Measurements from ENCODE around the gene FIBIN.

FIBIN gene

GRCh38 chr11:27022659-27023251 is 28.8 kb downstream of the FIBIN start:
- H3K27ac Mint-ChIP-seq, result no peak overlapping the region
- H3K9me3 Mint-ChIP-seq, result no peaks in the 10 kb centered on the region
- no peak for DNase-seq (ENCODE audit: low spot score)
- no peaks in the 10 kb centered on the region for H3K27me3 Mint-ChIP-seq (ENCODE audit: low read depth)
- no peak overlapping the region for H3K4me3 Mint-ChIP-seq
- H3K36me3 Mint-ChIP-seq (ENCODE audit: low read depth), result no peaks in the 10 kb centered on the region
- no peaks in the 10 kb centered on the region for H3K4me1 Mint-ChIP-seq (ENCODE audit: low read depth)

DNA sequence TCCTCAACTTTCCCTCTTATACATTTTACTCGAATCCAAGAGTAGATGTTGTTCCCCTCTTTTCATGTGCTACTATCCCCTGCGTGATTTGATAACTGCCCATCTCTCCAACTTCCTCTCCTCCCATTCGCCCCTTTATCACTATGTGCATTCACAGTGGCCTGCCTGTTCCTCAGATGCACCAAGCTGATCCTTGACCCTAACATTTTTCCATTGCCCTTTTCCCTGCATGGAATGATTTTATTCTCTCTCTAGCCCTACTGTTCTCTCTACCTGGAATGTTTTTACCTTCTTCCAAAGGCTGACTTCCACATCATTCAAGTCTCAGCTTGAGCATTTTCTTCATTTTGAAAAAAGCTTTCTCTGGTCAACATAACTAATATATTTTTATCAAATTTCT is 31.0 kb downstream of the FIBIN start:
- H3K27me3 Mint-ChIP-seq (ENCODE audit: low read depth), result no peaks in the 10 kb centered on the region
- no peaks in the 10 kb centered on the region for H3K36me3 Mint-ChIP-seq (ENCODE audit: low read depth)
- no peaks in the 10 kb centered on the region for H3K9me3 Mint-ChIP-seq
- H3K4me3 Mint-ChIP-seq, result no peak overlapping the region
- no peak overlapping the region for H3K27ac Mint-ChIP-seq
- H3K4me1 Mint-ChIP-seq (ENCODE audit: low read depth), result no peaks in the 10 kb centered on the region
- no peak for DNase-seq (ENCODE audit: low spot score)

- no peak overlapping the region for H3K27ac Mint-ChIP-seq
- H3K27me3 Mint-ChIP-seq (ENCODE audit: low read depth), result no peaks in the 10 kb centered on the region
- no peaks in the 10 kb centered on the region for H3K4me1 Mint-ChIP-seq (ENCODE audit: low read depth)
- no peaks in the 10 kb centered on the region for H3K9me3 Mint-ChIP-seq
- no peak for DNase-seq (ENCODE audit: low spot score)
- no peaks in the 10 kb centered on the region for H3K36me3 Mint-ChIP-seq (ENCODE audit: low read depth)
- H3K4me3 Mint-ChIP-seq, result no peak overlapping the region
Measured at GRCh38 chr11:27025312-27025955, 31.5 kb downstream of the FIBIN start.

DNA sequence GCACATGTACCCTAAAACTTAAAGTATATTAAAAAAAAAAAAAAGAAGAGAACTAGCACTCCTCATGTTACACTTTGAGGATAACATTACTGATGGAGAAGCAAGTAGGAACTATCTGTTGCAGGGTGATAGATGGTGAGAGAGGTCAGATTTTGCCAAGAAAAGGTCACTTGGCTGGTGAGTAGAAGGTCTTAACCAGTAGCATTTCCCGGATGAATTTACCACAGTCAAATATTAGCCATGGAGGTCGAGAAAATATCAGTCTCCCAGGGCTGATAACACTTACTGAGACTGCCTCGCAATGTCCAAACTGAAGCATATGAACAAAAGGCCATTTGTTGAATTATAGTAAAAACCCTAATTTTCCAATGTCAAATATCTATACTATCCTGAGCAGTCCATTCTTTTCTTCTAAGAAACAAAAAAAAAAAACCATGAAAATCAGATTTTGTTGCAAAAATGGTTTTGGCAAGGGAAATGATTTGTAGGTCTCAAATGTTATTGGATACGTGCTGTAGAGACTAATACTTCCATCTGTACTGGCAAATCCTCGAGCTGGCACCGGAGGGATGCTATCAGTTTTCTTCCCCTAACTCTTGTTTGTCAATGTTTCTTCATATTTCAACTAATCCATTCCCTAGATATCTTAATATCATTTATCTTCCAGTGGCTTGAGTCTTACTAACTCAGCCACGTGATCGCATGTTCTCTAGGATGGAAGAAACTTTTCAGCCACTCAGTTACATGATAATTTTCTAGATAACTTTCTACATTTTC is 32.2 kb downstream of the FIBIN start:
- no peaks in the 10 kb centered on the region for H3K4me1 Mint-ChIP-seq (ENCODE audit: low read depth)
- H3K27ac Mint-ChIP-seq, result no peak overlapping the region
- no peaks in the 10 kb centered on the region for H3K27me3 Mint-ChIP-seq (ENCODE audit: low read depth)
- peaks cover 5% of the 10 kb centered on the region for H3K9me3 Mint-ChIP-seq
- H3K36me3 Mint-ChIP-seq (ENCODE audit: low read depth), result no peaks in the 10 kb centered on the region
- no peak for DNase-seq (ENCODE audit: low spot score)
- H3K4me3 Mint-ChIP-seq, result no peak overlapping the region

DNA sequence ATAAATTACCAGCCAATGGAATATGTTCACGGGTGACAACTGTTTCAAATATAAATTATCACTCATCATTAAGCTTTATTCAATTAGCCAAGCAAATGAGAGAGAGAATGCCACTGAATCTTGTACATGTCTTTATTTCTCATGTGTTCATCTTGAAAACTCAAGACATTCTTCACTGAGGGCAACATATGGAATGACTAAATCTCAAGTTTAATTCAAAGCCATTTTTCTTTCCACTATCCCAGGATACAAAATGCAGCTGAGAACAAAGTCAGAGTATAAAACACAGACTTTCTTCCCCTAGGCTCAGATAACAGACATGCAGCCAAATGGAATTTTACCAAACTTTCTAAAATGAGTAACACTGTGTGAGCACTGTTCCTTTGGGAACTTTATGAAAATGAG is 34.7 kb downstream of the FIBIN start:
- no peak overlapping the region for H3K4me3 Mint-ChIP-seq
- H3K4me1 Mint-ChIP-seq (ENCODE audit: low read depth), result no peaks in the 10 kb centered on the region

GRCh38 chr11:27029966-27030365 is 36.1 kb downstream of the FIBIN start:
- no peak overlapping the region for H3K27ac Mint-ChIP-seq
- H3K9me3 Mint-ChIP-seq, result peaks cover 21% of the 10 kb centered on the region
- H3K4me3 Mint-ChIP-seq, result no peak overlapping the region
- no peaks in the 10 kb centered on the region for H3K36me3 Mint-ChIP-seq (ENCODE audit: low read depth)
- H3K27me3 Mint-ChIP-seq (ENCODE audit: low read depth), result no peaks in the 10 kb centered on the region
- DNase-seq (ENCODE audit: low spot score), result no peak
- no peaks in the 10 kb centered on the region for H3K4me1 Mint-ChIP-seq (ENCODE audit: low read depth)

More for the DNA sequence above, 34.7 kb downstream of the FIBIN start:
- DNase-seq (ENCODE audit: low spot score), result no peak
- Mint-ChIP-seq H3K9me3 (peaks cover 13% of the 10 kb centered on the region), H3K27ac (no peak overlapping the region), H3K27me3 (ENCODE audit: low read depth) (no peaks in the 10 kb centered on the region), H3K36me3 (ENCODE audit: low read depth) (no peaks in the 10 kb centered on the region)

- peaks cover 26% of the 10 kb centered on the region for H3K9me3 Mint-ChIP-seq
- H3K4me1 Mint-ChIP-seq (ENCODE audit: low read depth), result no peaks in the 10 kb centered on the region
- H3K27ac Mint-ChIP-seq, result no peak overlapping the region
- DNase-seq (ENCODE audit: low spot score), result no peak
- no peak overlapping the region for H3K4me3 Mint-ChIP-seq
- no peaks in the 10 kb centered on the region for H3K27me3 Mint-ChIP-seq (ENCODE audit: low read depth)
- H3K36me3 Mint-ChIP-seq (ENCODE audit: low read depth), result no peaks in the 10 kb centered on the region
Measured at GRCh38 chr11:27031754-27032153, 37.8 kb downstream of the FIBIN start.

DNA sequence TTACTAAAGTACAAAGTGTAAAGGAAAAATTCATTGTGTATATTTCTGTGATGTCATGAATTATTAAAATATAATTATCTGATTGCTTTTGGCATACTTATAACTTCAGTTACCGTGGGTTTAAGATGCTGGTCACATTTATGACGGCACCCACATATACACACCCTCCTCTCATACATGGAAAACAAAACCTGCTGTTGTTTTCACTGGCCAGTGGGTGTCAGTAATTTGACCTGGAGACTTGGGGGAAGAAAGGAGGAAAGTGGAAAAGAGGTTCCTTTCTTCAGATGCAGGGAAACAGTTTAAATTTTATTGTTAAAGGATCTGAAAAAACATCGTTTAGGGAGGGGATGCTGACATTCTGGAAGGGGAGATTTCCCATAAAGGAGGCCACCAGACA is 46.0 kb downstream of the FIBIN start:
- DNase-seq (ENCODE audit: low spot score), result no peak
- H3K4me3 Mint-ChIP-seq, result no peak overlapping the region
- H3K36me3 Mint-ChIP-seq (ENCODE audit: low read depth), result no peaks in the 10 kb centered on the region
- H3K27ac Mint-ChIP-seq, result no peak overlapping the region
- H3K4me1 Mint-ChIP-seq (ENCODE audit: low read depth), result no peaks in the 10 kb centered on the region
- H3K27me3 Mint-ChIP-seq (ENCODE audit: low read depth), result no peaks in the 10 kb centered on the region
- H3K9me3 Mint-ChIP-seq, result peaks cover 26% of the 10 kb centered on the region

- no peak for DNase-seq (ENCODE audit: low spot score)
- Mint-ChIP-seq H3K9me3 (peaks cover 20% of the 10 kb centered on the region), H3K27me3 (ENCODE audit: low read depth) (no peaks in the 10 kb centered on the region), H3K36me3 (ENCODE audit: low read depth) (no peaks in the 10 kb centered on the region), H3K4me1 (ENCODE audit: low read depth) (no peaks in the 10 kb centered on the region), H3K4me3 (no peak within 1 kb of the TSS), H3K27ac (no peak within 1 kb of the TSS)
Measured at GRCh38 chr11:27040302-27041115, 46.6 kb downstream of the FIBIN start, which contains the start of gene BBOX1. Gene BBOX1, plus strand, starts transcription at chr11:27040815. Its CDS starts 14,616 bp downstream, at chr11:27055431.

DNA sequence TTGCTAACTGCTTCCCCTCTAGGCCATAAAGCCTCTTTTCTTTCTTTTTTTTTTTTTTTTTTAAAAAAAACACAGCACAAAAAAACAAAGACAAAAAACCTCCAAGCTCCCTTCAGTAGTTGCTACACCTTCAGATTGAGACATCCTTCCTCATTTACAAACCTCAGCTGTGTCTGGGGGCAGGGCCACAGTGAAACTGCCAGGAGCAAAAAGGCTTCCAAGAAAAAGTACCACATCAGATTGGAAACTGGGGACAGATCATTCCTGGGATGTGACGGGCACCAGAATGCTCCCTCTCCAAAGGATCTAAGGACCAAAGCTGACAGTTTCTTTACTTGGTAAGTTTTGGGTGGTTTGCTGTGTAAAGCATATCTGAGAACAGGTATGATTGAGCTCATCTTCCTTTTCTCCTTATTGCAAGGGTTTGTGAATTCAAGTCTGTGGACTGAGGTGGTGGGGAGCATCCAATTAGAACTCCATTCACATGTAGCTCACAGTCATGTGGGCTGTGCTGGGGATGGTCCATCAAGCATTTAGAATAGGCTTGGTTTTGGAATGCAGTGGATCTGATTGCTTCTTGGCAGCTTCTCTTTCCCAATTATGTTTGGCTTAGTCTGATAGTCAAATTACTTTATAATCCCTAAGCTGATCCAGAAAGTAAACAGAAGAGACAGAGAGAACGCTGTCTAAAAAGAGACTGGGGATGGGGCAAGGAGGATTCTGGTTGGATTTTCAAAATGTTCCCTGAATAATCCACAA is 47.4 kb downstream of the FIBIN start:
- H3K27ac Mint-ChIP-seq, result no peak overlapping the region
- no peak for DNase-seq (ENCODE audit: low spot score)
- no peaks in the 10 kb centered on the region for H3K4me1 Mint-ChIP-seq (ENCODE audit: low read depth)
- no peaks in the 10 kb centered on the region for H3K36me3 Mint-ChIP-seq (ENCODE audit: low read depth)
- peaks cover 20% of the 10 kb centered on the region for H3K9me3 Mint-ChIP-seq
- no peak overlapping the region for H3K4me3 Mint-ChIP-seq
- H3K27me3 Mint-ChIP-seq (ENCODE audit: low read depth), result no peaks in the 10 kb centered on the region

Data from T-helper 2 cell treated with Interferon-gamma antibody and Interleukin-4, amounts not matched to agents 5 μg/mL and 100 μg/mL, for 36 hours (primary cell).